GM13977 (cell line): ENCODE measurements around the gene GGA3.

Experiments used
- DNase-seq: peaks from one replicate; pipeline ENCODE4 v3.0.0; 2012; ENCODE audit warnings: low spot score
- CTCF ChIP-seq: IDR thresholded peaks from 2 replicates; pipeline ENCODE4 v1.5.1; 2012; ENCODE audit warnings: mild to moderate bottlenecking, control low read depth; ENCODE audit not compliant: insufficient read depth; ENCODE audit errors: extremely low read depth, missing control alignments
- in situ Hi-C: fragments of 300-500 bp; cut with MboI; formaldehyde crosslinking; loops from one replicate; pipeline ENCODE4 v1.12.0; 2022; ENCODE audit warnings: low sequenced_read_pairs, low pct_unique_long_range_greater_than_20kb, mixed read lengths, inconsistent platforms; ENCODE audit not compliant: unreplicated experiment

Gene GGA3

GRCh38 chr17:75271955-75272847 lies 10.8 kb upstream of the GGA3 start:
- DNase-seq, result no peak
- in situ Hi-C loops, result loop anchor here (10.0 kb wide), 1 partner anchor 143 kb away; no protein-coding TSS in a partner anchor

GRCh38 chr17:75271233-75271954 lies 10.0 kb upstream of the GGA3 start:
- TF ChIP-seq CTCF, result peak; percentile 95
- in situ Hi-C loops, result loop anchor here (10.0 kb wide), 1 partner anchor 143 kb away; no protein-coding TSS in a partner anchor
- DNase-seq, result peak; percentile 98

More at GRCh38 chr17:75271955-75272847, 10.8 kb upstream of the GGA3 start:
- no peak for TF ChIP-seq CTCF

- no peak for TF ChIP-seq CTCF
- in situ Hi-C loops, result loop anchor here (10.0 kb wide), 1 partner anchor 144 kb away; no protein-coding TSS in a partner anchor
- DNase-seq, result no peak
Observed at GRCh38 chr17:75270966-75271232, 9.5 kb upstream of the GGA3 start, which contains the start of gene MIF4GD. Gene MIF4GD, minus strand, starts transcription at chr17:75271231. Its CDS starts 1,036 bp downstream, at chr17:75270195.

- in situ Hi-C loops, result loop anchor here (10.0 kb wide), 1 partner anchor 144 kb away; no protein-coding TSS in a partner anchor
- DNase-seq, result peak; percentile 86
- TF ChIP-seq CTCF, result peak; percentile 45
Observed at GRCh38 chr17:75270218-75270965, 9.0 kb upstream of the GGA3 start.

- in situ Hi-C loops, result loop anchor here (10.0 kb wide), 1 partner anchor 145 kb away; no protein-coding TSS in a partner anchor
- DNase-seq, result no peak
- no peak for TF ChIP-seq CTCF
Observed at GRCh38 chr17:75269844-75270217, 8.4 kb upstream of the GGA3 start.
